ENCODE data around the gene OR10A4.
"Not testable (repeated sequence)": the region's sequence is repeated elsewhere in the genome, so short reads cannot be mapped to it uniquely, and the experiment has no call there.

Gene OR10A4

DNA sequence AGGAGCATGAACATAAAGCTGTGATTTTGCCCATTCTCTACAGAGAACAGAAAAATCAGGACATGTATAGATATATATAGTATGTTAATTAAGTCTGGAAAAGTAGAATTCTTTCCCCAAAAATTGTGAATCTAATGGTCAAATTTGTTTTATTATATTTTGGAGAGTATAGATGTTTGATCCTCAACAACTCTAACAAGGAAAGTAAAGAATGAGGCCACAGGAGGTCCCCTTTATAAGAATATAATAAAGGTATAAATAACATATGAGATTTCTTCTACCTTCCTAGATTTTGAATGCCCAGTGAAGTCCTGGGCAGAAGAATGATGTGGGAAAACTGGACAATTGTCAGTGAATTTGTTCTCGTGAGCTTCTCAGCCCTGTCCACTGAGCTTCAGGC is at the start of gene OR10A4:
OR10A4 (plus strand) TSS at position 301 of the 400 bp plus-strand sequence; CDS start at position 324, 23 bp downstream.
- no peak for DNase-seq (ENCODE audit: low read depth)

DNA sequence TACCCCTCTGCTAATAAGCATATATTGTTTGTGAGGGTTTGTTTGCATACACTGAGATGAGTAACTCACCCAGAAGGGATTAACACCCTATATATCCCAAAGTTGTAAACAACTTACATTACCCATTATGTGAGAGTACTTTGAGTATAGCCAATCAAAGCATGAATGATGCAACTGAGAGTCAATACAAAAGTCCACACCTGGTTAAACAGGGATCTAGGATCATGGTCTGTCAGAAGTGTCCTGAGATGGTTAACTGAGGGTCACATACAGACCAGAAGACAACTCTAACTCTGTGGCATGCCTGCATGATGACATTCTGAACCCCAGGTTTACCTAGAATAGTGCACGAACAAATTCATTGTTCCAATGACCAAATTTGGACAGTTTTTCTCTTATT is 48.3 kb upstream of the OR10A4 start:
- DNase-seq (ENCODE audit: low read depth): no peak

DNA sequence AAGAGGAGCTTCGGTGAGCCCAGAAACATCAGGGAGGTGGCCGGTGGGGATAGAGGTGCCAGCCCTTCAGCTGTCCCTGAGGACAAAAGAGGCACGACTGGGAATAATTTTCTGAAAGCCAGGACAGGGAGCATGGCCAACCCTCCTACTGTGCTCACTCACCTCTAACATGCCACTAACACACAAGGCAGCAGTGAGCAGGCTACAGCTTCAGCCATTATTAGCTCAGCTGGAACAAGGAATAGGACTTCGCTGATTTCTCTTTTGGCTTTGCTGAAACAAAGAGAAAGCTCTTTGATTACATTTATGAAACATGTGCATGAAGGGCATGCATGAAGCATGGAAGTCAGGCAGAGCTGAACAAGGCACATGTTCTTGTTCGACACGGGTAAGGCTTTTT is 43.1 kb upstream of the OR10A4 start:
- DNase-seq (ENCODE audit: low read depth): no peak

DNA sequence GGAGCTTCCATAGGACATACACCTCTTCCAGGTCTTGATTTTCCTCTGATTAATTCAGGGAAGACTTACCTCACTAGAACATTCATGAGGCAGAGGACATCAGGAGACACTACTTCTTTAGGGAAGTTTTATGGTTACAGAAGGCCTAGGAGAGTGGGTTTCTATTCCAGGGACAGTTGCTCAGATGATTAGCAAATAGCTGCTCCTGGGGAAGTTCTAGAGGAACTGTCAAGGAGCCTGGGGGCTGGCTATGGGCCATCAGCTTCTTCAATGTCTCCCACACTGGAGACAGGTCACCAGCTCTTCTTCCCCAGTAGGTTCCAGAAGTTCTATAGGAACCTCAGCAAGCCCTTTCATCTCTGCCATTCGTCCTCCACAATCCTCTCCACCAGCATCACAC is 42.4 kb upstream of the OR10A4 start:
- DNase-seq (ENCODE audit: low read depth): no peak

GRCh38 chr11:6841694-6842093 is 34.7 kb upstream of the OR10A4 start:
- no peak for DNase-seq (ENCODE audit: low read depth)

- DNase-seq (ENCODE audit: low read depth): no peak
Measured at GRCh38 chr11:6843670-6844069, 32.8 kb upstream of the OR10A4 start.

- no peak for DNase-seq (ENCODE audit: low read depth)
Measured at GRCh38 chr11:6844356-6844755, 32.1 kb upstream of the OR10A4 start.

GRCh38 chr11:6845383-6845782 is 31.0 kb upstream of the OR10A4 start, which contains the start of gene OR10A5:
Gene OR10A5 (plus strand): TSS chr11:6845683. CDS start chr11:6845683, 0 bp downstream.
- DNase-seq (ENCODE audit: low read depth): no peak

GRCh38 chr11:6850526-6850925 is 25.9 kb upstream of the OR10A4 start:
- DNase-seq (ENCODE audit: low read depth): no peak

DNA sequence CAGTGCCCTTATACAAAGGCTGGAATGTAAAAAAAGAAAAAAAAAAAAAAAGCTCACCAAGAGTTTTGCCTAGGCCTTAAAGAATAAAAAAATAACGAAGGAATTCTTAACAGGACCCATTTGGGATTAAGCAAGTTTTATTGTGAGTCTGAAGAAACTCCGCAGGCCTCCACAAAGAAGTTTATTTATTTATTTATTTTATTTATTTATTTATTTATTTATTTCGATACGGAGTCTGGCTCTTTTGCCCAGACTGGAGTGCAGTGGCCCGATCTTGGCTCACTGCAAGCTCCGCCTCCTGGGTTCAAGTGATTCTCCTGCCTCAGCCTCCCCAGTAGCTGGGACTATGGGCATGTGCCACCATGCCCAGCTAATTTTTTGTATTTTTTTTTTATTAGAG is 21.6 kb upstream of the OR10A4 start:
- DNase-seq (ENCODE audit: low read depth): not testable (repeated sequence)

GRCh38 chr11:6855971-6856541 is 20.4 kb upstream of the OR10A4 start:
- DNase-seq (ENCODE audit: low read depth): peak; percentile 26

DNA sequence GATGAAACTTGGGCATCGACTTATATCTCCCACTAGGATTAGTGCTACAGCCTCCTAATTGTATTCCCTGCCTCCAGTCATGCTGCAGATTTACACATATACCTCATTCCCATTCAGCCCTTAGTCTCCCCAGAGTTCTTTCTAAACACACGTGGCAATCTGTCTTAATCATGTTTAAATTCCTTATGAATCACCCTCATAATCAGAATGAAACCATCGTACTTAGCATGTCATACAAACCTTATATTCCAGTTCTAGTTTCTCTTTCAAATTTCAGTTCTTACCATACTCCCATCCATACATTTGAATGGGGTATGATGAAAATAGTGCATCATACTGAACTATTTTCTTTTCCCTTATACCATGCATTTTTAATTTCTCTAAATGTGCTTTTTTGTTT is 19.6 kb upstream of the OR10A4 start:
- peak; percentile 26 for DNase-seq (ENCODE audit: low read depth)

DNA sequence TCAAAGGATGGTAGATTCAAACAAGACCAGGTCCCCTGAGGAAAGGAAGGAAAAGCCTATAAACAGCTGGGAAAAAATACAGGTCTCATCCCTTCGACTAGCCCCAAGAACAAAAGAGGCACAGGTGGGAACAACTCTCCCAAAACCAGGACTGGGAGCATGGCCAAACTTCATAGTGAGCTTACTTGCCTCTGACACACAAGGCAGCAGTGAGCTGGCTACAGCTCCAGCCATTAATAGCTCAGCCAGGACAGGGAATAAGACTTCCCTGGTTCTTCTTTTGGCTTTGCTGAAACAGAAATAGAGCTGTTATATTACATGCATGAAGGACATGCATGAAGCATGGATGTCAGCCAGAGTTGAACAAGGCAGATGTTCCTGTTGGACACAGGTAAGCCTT is 13.5 kb upstream of the OR10A4 start, which contains the start of gene OR10A2:
OR10A2 (plus strand) TSS at position 97 of the 400 bp plus-strand sequence. CDS start 6,698 bp downstream, outside the sequence.
- DNase-seq (ENCODE audit: low read depth): no peak

DNA sequence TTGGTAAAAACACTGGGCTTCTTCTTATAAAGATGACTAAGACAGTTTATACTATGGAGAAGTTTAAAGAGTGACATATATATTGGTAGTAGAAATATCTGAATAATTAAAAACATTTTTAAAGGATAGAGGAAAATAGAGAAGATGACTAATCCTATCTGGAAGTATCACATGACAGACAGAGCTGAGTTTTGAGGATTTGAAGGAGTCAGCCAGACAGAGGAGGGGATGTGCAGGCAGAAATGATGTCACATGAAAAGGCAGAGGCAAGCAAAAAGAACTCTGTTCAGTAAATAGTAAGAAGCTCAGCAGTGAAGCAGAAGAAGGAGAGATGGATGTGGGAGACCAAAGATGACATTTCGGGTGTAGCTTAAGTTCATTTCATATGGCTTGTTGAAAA is 12.0 kb upstream of the OR10A4 start:
- DNase-seq (ENCODE audit: low read depth): peak; percentile 36

DNA sequence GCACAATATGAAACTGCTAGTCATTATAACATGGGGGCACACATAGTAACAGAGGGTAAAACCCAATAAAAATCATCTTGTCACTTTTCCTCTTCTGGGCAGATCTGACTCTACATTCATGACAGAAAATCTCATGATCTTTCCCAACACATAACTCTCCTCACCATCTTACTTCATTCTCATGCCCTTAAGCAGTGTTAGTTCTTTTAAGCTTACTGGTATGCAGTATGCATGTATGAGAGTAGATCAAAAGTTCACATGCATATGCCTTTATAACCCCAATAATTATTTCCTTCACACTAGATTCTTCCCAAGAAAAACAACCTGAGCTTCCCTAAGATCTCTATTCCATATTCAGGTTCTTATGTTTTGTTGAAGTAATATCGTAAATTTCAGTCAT is 5.1 kb upstream of the OR10A4 start:
- no peak for DNase-seq (ENCODE audit: low read depth)

DNA sequence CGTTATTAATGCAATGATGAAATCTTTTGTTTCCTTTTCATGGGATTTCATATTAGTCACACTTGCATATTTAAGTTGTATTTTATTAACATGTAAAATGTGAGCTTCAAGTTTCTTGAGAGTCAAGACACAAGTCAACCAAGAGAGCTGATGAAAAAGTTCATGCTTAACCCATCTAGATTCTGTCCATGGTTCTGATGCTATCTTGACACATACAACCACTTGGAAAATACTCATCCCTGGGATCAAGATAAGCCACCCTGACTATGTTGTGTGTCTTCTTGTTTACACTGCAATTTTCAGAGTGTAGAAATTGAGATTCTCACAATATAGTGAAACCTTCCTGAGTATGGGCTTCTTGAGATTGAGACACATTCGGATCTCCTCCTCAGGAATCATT is 664 bp upstream of the OR10A4 start:
- DNase-seq (ENCODE audit: low read depth): no peak

GRCh38 chr11:6876914-6877313 is 489 bp downstream of the OR10A4 start:
- DNase-seq (ENCODE audit: low read depth): no peak

- no peak for DNase-seq (ENCODE audit: low read depth)
Measured at GRCh38 chr11:6882751-6883150, 6.3 kb downstream of the OR10A4 start.

DNA sequence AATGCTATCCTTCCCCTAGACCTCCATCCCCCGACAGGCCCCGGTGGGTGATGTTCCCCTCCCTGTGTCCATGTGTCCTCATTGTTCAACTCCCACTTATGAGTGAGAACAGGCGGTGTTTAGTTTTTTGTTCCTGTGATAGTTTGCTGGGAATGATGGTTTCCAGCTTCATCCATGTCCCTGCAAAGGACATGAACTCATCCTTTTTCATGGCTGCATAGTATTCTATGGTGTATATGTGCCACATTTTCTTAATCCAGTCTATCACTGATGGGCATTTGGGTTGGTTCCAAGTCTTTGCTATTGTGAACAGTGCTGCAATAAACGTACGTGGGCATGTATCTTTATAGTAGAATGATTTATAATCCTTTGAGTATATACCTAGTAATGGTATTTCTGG is 11.3 kb downstream of the OR10A4 start:
- not testable (repeated sequence) for DNase-seq (ENCODE audit: low read depth)

- no peak for DNase-seq (ENCODE audit: low read depth)
Measured at GRCh38 chr11:6888830-6889229, 12.4 kb downstream of the OR10A4 start.

DNA sequence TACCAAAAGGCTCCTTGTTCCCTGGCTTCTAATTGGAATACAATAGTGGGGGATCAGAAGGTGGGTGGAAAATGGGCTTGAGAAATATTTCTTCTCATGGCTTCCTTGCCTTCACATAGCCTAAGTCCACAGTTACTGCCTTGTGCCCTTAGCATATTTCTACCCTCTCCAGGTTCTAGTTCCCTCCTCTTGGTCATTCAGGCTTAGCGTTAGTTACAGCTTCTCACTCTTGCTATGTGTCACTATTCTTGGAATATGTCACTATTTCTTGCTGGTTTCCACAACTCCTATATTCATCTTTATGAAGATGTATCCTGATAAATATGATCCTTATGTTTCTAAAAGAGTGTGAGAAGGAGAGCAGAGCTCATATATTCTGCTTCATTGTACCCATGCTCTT is 13.4 kb downstream of the OR10A4 start:
- no peak for DNase-seq (ENCODE audit: low read depth)

DNA sequence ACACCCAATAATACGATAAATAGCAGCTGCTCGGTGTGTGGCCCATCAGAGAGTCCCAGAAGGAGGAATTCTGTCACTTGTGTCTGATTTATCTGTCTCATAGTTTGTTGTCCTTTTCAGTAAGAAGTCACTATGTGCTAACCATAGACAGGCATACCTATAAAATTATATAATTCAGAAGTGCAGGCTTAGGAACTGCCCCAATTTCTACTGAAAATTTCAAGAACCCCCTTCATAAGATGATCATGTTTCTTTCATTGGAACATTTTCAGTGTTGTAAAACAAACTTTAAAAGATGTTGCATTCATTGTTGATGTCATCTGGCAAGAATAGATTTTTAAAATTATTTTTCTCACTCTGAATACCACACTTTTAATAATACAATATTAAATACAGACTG is 16.0 kb downstream of the OR10A4 start, which contains the start of gene OR2D2:
OR2D2 (minus strand) TSS at position 101 of the 400 bp plus-strand sequence; CDS start at position 101, 0 bp downstream.
- DNase-seq (ENCODE audit: low read depth): no peak

DNA sequence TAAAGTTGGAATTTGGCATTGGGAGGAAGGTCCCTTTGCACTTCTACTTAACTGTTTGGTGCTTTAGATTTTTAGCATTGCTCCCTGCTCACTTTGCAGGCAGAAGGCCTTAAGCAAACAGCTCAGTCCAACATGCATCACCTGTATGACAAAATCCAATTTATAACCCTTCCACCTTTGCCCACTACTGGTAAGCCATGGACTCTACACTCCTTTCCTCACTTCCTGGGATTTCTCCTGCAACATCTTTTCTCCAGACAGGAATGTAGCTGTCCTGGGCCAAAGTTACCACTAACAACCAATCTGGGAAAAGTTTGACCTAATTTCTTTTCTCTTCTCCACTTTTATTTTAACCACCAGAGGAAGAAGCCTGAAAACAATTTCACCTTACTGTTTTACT is 17.7 kb downstream of the OR10A4 start:
- DNase-seq (ENCODE audit: low read depth): no peak

DNA sequence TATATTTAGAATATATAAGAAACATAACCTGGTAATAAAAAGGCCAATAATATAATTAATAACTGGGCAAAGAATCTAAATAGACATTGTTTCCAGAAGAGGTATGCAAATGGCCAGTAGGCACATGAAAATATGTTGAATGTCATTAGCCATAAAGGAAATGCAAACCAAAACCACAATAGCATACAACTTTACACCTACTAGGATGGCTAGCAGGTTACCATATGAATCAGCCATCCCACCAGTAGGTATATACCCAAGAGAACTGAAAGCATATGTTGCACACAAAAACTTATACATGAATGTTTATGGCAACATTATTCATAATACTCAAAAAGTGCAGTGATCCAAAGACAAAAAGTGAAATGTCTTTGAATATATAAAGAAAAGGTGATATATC is 18.6 kb downstream of the OR10A4 start:
- no peak for DNase-seq (ENCODE audit: low read depth)

Data from HS-5 (cell line).